NOMO-1 (cell line): ENCODE data around the gene SNX30.

Experiments used
- DNase-seq, 2 experiments: peaks; one replicate each; lab custom pipeline; 2025; ENCODE audit not compliant: unreplicated experiment in 2 of 2; lab: John Stamatoyannopoulos, UW

The SNX30 gene

GRCh38 chr9:112817860-112818203 lies 67.3 kb downstream of the SNX30 start:
- no peak for DNase-seq

- DNase-seq = peak; percentile 20 to 25
Measured at GRCh38 chr9:112819635-112820496, 69.3 kb downstream of the SNX30 start.

GRCh38 chr9:112820881-112821280 lies 70.3 kb downstream of the SNX30 start:
- DNase-seq = no peak

GRCh38 chr9:112822618-112823017 lies 72.1 kb downstream of the SNX30 start:
- no peak for DNase-seq

- no peak for DNase-seq
Measured at GRCh38 chr9:112823257-112823656, 72.7 kb downstream of the SNX30 start.

GRCh38 chr9:112831281-112831851 lies 80.8 kb downstream of the SNX30 start:
- peak; percentile 61 to 62 for DNase-seq

GRCh38 chr9:112831969-112832368 lies 81.4 kb downstream of the SNX30 start:
- no peak for DNase-seq

GRCh38 chr9:112833081-112833480 lies 82.5 kb downstream of the SNX30 start:
- no peak for DNase-seq

GRCh38 chr9:112836394-112836793 lies 85.8 kb downstream of the SNX30 start:
- DNase-seq = no peak

GRCh38 chr9:112838342-112838741 lies 87.8 kb downstream of the SNX30 start:
- peak in 1 of 2 experiments; percentile 28 for DNase-seq

- peak; percentile 29 to 51 for DNase-seq
Measured at GRCh38 chr9:112839331-112839730, 88.8 kb downstream of the SNX30 start.

GRCh38 chr9:112841261-112841660 lies 90.7 kb downstream of the SNX30 start:
- peak in 1 of 2 experiments; percentile 16 for DNase-seq

GRCh38 chr9:112842555-112842954 lies 92.0 kb downstream of the SNX30 start:
- DNase-seq = no peak

- peak; percentile 52 to 62 for DNase-seq
Measured at GRCh38 chr9:112844771-112845542, 94.4 kb downstream of the SNX30 start.

GRCh38 chr9:112846528-112847488 lies 96.2 kb downstream of the SNX30 start:
- DNase-seq = no peak

GRCh38 chr9:112848316-112849151 lies 98.0 kb downstream of the SNX30 start:
- DNase-seq = no peak

- DNase-seq = peak; percentile 26 to 52
Measured at GRCh38 chr9:112849363-112849922, 98.9 kb downstream of the SNX30 start.

- no peak for DNase-seq
Measured at GRCh38 chr9:112850840-112851239, 100.3 kb downstream of the SNX30 start.
